GM21825 (cell line): ENCODE measurements around the gene ZNF709.
A peak's percentile ranks its signal among the peaks of the same experiment; 100 is the strongest.
"Not testable (repeated sequence)": the region's sequence is repeated elsewhere in the genome, so short reads cannot be mapped to it uniquely, and the experiment has no call there.

Experiments used
- ATAC-seq: cut with Tn5 transposase; IDR thresholded peaks from one replicate; pipeline ENCODE4 v1.9.1; 2021; ENCODE audit warnings: mild to moderate bottlenecking, moderate library complexity; ENCODE audit not compliant: unreplicated experiment

ZNF709 gene

GRCh38 chr19:12484371-12485051 lies at the start of gene ZNF709:
TSS of gene ZNF709 (minus strand) at chr19:12484816. CDS start at chr19:12484657, 159 bp downstream.
- peak; percentile 87 for ATAC-seq

GRCh38 chr19:12527034-12527836 lies 42.6 kb upstream of the ZNF709 start:
- ATAC-seq, result no peak

- no peak for ATAC-seq
Measured at GRCh38 chr19:12526542-12526941, 41.9 kb upstream of the ZNF709 start.

GRCh38 chr19:12521996-12522395 lies 37.4 kb upstream of the ZNF709 start:
- no peak for ATAC-seq

GRCh38 chr19:12513531-12514061 lies 29.0 kb upstream of the ZNF709 start:
- ATAC-seq, result no peak

GRCh38 chr19:12497032-12497431 lies 12.4 kb upstream of the ZNF709 start:
- ATAC-seq, result no peak

- no peak for ATAC-seq
Measured at GRCh38 chr19:12496480-12496879, 11.9 kb upstream of the ZNF709 start.

- peak; percentile 79 for ATAC-seq
Measured at GRCh38 chr19:12495002-12495802, 10.6 kb upstream of the ZNF709 start.

GRCh38 chr19:12494260-12494860 lies 9.7 kb upstream of the ZNF709 start:
- ATAC-seq, result no peak

GRCh38 chr19:12486265-12486783 lies 1.7 kb upstream of the ZNF709 start:
- ATAC-seq, result not testable (repeated sequence)

GRCh38 chr19:12485571-12485970 lies 955 bp upstream of the ZNF709 start:
- ATAC-seq, result no peak

- ATAC-seq, result peak; percentile 11
Measured at GRCh38 chr19:12485052-12485416, 418 bp upstream of the ZNF709 start.

GRCh38 chr19:12484011-12484370 lies 625 bp downstream of the ZNF709 start:
- no peak for ATAC-seq

GRCh38 chr19:12482509-12482886 lies 2.1 kb downstream of the ZNF709 start:
- no peak for ATAC-seq

GRCh38 chr19:12481781-12482508 lies 2.7 kb downstream of the ZNF709 start:
- no peak for ATAC-seq

GRCh38 chr19:12478234-12478941 lies 6.2 kb downstream of the ZNF709 start:
- no peak for ATAC-seq

GRCh38 chr19:12467651-12468050 lies 17.0 kb downstream of the ZNF709 start:
- ATAC-seq, result not testable (repeated sequence)

- no peak for ATAC-seq
Measured at GRCh38 chr19:12465211-12465610, 19.4 kb downstream of the ZNF709 start.

GRCh38 chr19:12464769-12465168 lies 19.8 kb downstream of the ZNF709 start:
- ATAC-seq, result no peak
